Karpas-422 (cell line): Measurements from ENCODE around the gene KAT8. TPM values are rescaled to one million over a fixed set of nuclear protein-coding genes. Genes with fewer than 3 reads are reported as not detected.

Experiments used
- DNase-seq: peaks from one replicate; pipeline ENCODE4 v3.0.0-alpha.2; 2015
- H2AFZ ChIP-seq: fragments of 200-600 bp; sonication (generic); 2 replicates; pipeline ENCODE4 v1.6.1; 2014; ENCODE audit warnings: antibody characterized with exemption, low read length, mixed read lengths
- H3K27ac ChIP-seq: fragments of 200-600 bp; sonication (generic); 2 replicates; pipeline ENCODE4 v1.5.1; 2014; ENCODE audit warnings: mild to moderate bottlenecking, low read length, moderate library complexity
- H3K27me3 ChIP-seq: fragments of 200-600 bp; sonication (generic); 2 replicates; pipeline ENCODE4 v1.6.1; 2014; ENCODE audit warnings: low read length, mixed read lengths
- H3K36me3 ChIP-seq: fragments of 200-600 bp; sonication (generic); 2 replicates; pipeline ENCODE4 v1.6.1; 2014; ENCODE audit warnings: low read length, mixed read lengths; ENCODE audit not compliant: insufficient read depth
- H3K4me1 ChIP-seq: fragments of 200-600 bp; sonication (generic); 2 replicates; pipeline ENCODE4 v1.6.1; 2014; ENCODE audit warnings: mild to moderate bottlenecking, low read length, mixed read lengths
- H3K4me2 ChIP-seq: fragments of 200-600 bp; sonication (generic); 2 replicates; pipeline ENCODE4 v1.6.1; 2014; ENCODE audit warnings: low read length, low read depth, mild to moderate bottlenecking; ENCODE audit not compliant: poor library complexity, severe bottlenecking
- H3K4me3 ChIP-seq: fragments of 200-600 bp; sonication (generic); 2 replicates; pipeline ENCODE4 v1.5.1; 2014; ENCODE audit warnings: mild to moderate bottlenecking, antibody characterized with exemption, low read length, mixed read lengths
- H3K79me2 ChIP-seq: fragments of 200-600 bp; sonication (generic); 2 replicates; pipeline ENCODE4 v1.6.1; 2014; ENCODE audit warnings: mild to moderate bottlenecking, low read length, mixed read lengths
- H3K9ac ChIP-seq: fragments of 200-600 bp; sonication (generic); 2 replicates; pipeline ENCODE4 v1.6.0; 2014; ENCODE audit warnings: low read length
- H3K9me2 ChIP-seq: fragments of 200-600 bp; sonication (generic), shearing (Covaris generic); replicated peaks from 2 replicates; pipeline ENCODE4 v1.6.0; 2014; ENCODE audit warnings: mild to moderate bottlenecking, low read length, moderate library complexity; ENCODE audit not compliant: insufficient read depth
- H3K9me3 ChIP-seq: fragments of 300-700, 200-600 bp; sonication (generic); 2 replicates; pipeline ENCODE4 v1.6.1; 2014; ENCODE audit warnings: low read length, mixed read lengths
- H4K20me1 ChIP-seq: fragments of 200-600 bp; sonication (generic); 2 replicates; pipeline ENCODE4 v1.6.1; 2014; ENCODE audit warnings: mild to moderate bottlenecking, antibody characterized with exemption, low read length, low read depth; ENCODE audit not compliant: insufficient read depth
- total RNA-seq: library from RNA; depleted of rRNA; stranded (reverse); fragments of >200 nt; shearing (Covaris generic); gene quantifications from 2 replicates; pipeline ENCODE4 v1.2.3, GENCODE V29; 2014; ENCODE audit warnings: low replicate concordance

The KAT8 gene
- total RNA-seq, 1 experiment from 2014 or later: 37.2 TPM

DNA sequence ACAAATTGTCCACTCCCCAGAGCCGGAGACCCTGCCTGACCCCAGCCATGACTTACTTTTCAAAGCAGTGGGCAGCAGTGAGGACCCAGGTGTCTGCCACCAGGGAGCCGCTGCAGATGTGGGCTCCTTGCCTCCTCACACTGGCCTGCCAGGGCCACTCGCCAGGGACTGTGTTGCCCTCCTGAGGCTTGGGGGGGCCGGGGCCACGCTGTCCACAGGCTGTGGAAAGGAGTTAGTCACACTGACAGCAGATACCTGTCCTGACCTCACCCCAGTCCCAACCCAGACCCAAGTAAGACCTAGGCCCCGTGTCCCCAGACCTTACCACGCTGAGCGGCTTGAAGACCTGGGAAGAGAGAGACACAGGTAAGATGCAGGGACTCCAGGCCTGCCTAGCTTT is 30.0 kb upstream of the KAT8 start:
- Histone ChIP-seq H3K4me1 (peaks cover 12% of the 10 kb centered on the region), H3K9me2 (no peaks in the 10 kb centered on the region), H3K27me3 (no peaks in the 10 kb centered on the region), H3K79me2 (peaks cover 9% of the 10 kb centered on the region), H3K4me2 (no peak overlapping the region), H3K27ac (no peak overlapping the region), H3K9me3 (no peaks in the 10 kb centered on the region), H3K9ac (no peak overlapping the region), H4K20me1 (peaks cover 2% of the 10 kb centered on the region; the same call in 1 of the 2 replicates), H2AFZ (no peak overlapping the region), H3K36me3 (0 out of 2 replicates have a peak, but pooled peaks cover 3% of the 10 kb centered on the region), H3K4me3 (no peak overlapping the region)
- DNase-seq: peak; percentile 33

DNA sequence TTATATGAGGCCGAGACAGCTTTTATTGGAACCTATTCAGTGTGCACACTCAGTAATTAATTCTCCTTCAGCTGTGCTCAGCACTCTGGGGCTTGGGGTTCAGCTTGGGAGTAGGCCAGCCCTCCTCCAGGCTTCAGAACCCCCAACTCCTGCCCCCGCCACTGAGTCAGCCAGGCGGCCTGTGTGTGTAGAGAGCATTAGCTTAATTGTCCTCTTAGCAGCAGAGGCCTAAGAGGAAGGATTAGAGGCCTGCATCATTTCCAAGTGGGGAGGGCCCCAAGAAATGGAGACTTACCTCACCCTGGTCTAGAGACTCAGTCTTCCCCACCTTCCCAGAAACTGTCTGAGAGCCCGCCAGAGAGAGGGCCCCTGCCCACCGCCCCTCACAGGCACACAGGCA is 29.5 kb upstream of the KAT8 start:
- Histone ChIP-seq H2AFZ (no peak overlapping the region), H3K9me3 (no peaks in the 10 kb centered on the region), H3K4me2 (no peak overlapping the region), H3K27me3 (no peaks in the 10 kb centered on the region), H3K36me3 (0 out of 2 replicates have a peak, but pooled peaks cover 4% of the 10 kb centered on the region), H3K9ac (no peak overlapping the region), H3K79me2 (peaks cover 14% of the 10 kb centered on the region), H3K4me3 (no peak overlapping the region), H3K4me1 (peaks cover 16% of the 10 kb centered on the region), H3K27ac (no peak overlapping the region), H4K20me1 (peaks cover 4% of the 10 kb centered on the region; the same call in 1 of the 2 replicates), H3K9me2 (no peaks in the 10 kb centered on the region)
- no peak for DNase-seq

DNA sequence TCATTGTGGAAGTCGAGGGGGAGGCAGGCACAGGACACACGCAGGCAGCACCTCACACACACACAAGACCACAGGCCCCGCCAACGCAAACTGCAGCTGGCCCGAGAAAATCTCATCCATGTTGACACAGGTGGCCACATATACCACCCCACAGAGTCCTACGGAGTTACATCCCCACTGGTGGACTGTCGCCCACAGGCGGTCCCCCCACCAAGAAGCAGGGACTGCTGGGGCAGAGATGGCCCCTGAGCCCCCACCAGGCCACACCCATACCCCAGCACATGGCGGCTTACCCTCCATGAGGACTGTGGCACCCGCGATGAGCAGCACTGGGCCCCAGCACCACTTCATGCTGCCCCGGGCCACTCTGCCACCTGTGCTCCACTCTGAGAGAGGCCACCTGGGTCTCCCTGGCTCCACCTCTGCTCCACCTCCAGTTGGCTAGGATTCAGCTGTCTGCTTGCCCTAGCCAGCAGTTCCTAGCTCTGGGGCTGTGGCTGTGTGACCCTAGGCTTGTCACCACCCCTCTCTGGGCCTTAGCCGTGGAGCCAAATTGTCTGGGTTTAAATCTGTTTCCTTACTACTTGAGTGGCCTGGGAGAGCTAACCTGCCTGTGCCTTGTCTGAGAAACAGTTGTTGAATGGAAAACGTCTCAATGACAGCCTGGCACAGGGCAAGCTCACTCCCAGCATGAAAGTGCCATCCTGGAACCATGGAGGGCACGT is 28.8 kb upstream of the KAT8 start, which contains the start of gene PRSS53:
PRSS53 (minus strand) TSS at position 485 of the 725 bp plus-strand sequence; CDS start at position 351, 134 bp downstream.
- Histone ChIP-seq H3K79me2 (peaks cover 20% of the 10 kb centered on the region), H3K36me3 (0 out of 2 replicates have a peak, but pooled peaks cover 4% of the 10 kb centered on the region), H3K9me2 (no peaks in the 10 kb centered on the region), H3K9me3 (no peaks in the 10 kb centered on the region), H3K27ac (no peak within 1 kb of the TSS), H3K27me3 (no peaks in the 10 kb centered on the region), H2AFZ (no peak within 1 kb of the TSS), H3K9ac (no peak within 1 kb of the TSS), H3K4me2 (no peak within 1 kb of the TSS), H3K4me1 (peaks cover 22% of the 10 kb centered on the region), H3K4me3 (no peak within 1 kb of the TSS), H4K20me1 (peaks cover 4% of the 10 kb centered on the region; the same call in 1 of the 2 replicates)
- no peak for DNase-seq

DNA sequence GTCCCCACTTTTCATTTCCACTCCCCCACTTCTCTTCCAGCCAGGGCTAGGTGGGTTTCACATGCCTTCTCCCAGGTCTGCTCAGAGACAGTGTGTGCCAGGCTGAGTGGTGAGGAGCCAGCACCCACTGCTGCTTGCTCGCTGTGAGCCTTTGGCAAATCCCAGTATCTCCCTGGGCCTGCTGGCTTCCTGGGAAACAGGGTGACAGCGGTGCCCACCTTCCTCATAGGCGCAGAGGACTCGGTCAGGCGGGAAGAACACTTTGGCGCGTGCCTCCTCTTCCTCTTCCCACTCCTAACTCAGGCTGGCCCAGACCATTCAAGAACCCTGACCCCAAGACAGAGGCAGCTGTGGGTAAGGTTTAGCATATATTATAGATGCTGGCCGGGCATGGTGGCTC is 28.3 kb upstream of the KAT8 start:
- Histone ChIP-seq H3K9me2 (no peaks in the 10 kb centered on the region), H3K79me2 (peaks cover 26% of the 10 kb centered on the region), H3K4me2 (no peak overlapping the region), H3K27ac (no peak overlapping the region), H3K4me3 (no peak overlapping the region), H2AFZ (no peak overlapping the region), H4K20me1 (peaks cover 4% of the 10 kb centered on the region; the same call in 1 of the 2 replicates), H3K36me3 (0 out of 2 replicates have a peak, but pooled peaks cover 4% of the 10 kb centered on the region), H3K9ac (no peak overlapping the region), H3K4me1 (peaks cover 22% of the 10 kb centered on the region), H3K9me3 (no peaks in the 10 kb centered on the region), H3K27me3 (no peaks in the 10 kb centered on the region)
- no peak for DNase-seq

DNA sequence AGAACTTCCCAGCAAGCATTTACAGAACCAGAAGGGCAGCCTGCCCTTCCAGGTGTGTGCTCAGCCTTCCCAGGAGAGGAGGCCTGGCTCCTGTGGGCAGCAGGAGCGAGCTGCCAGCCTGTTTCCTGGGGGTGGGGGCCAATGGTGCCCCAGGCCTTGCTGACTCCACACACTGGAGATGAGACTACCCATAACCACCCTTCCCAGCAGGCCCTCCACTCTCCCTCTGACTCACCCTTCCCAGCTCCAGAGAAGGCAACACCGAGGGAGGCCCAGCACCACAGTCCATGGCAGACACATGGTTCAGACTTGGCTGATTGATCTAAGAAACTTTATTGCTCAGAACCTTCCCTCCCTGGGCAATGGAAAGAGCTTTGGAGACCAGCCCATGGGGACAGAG is 26.9 kb upstream of the KAT8 start:
- peak; percentile 29 for DNase-seq
- H3K9ac ChIP-seq: no peak overlapping the region
- no peaks in the 10 kb centered on the region for H3K27me3 ChIP-seq

DNA sequence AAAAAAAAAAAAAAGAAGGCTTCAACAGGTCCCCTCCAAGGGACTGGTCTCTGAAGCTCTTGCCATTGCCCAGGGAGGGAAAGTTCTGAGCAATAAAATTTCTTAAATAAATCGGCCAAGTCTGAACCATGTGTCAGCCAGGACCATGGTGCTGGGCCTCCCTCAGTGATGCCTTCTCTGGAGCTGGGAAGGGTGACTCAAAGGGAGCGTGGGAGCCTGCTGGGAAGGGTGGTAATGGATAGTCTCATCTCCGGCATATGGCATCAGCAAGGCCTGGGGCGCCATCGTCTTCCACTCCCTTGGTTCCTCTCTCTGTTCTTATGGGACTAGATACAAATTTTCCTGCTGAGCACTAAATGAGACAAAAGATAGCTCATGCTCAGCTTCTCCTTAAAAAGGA is 25.1 kb upstream of the KAT8 start:
- Histone ChIP-seq H3K9ac (no peak overlapping the region), H3K79me2 (peaks cover 31% of the 10 kb centered on the region), H3K4me3 (no peak overlapping the region), H3K4me1 (peaks cover 18% of the 10 kb centered on the region), H3K9me2 (no peaks in the 10 kb centered on the region), H3K4me2 (peak overlapping the region; percentile 89), H4K20me1 (0 out of 2 replicates have a peak, but pooled peaks cover 4% of the 10 kb centered on the region), H2AFZ (no peak overlapping the region), H3K27me3 (no peaks in the 10 kb centered on the region), H3K27ac (no peak overlapping the region), H3K36me3 (0 out of 2 replicates have a peak, but pooled peaks cover 4% of the 10 kb centered on the region), H3K9me3 (no peaks in the 10 kb centered on the region)
- peak; percentile 32 for DNase-seq

More for the DNA sequence above, 26.9 kb upstream of the KAT8 start:
- Histone ChIP-seq H3K9me3 (no peaks in the 10 kb centered on the region), H3K4me2 (no peak overlapping the region), H3K79me2 (peaks cover 31% of the 10 kb centered on the region), H3K9me2 (no peaks in the 10 kb centered on the region), H3K4me3 (no peak overlapping the region), H3K36me3 (0 out of 2 replicates have a peak, but pooled peaks cover 4% of the 10 kb centered on the region), H4K20me1 (peaks cover 4% of the 10 kb centered on the region; the same call in 1 of the 2 replicates), H3K27ac (no peak overlapping the region), H3K4me1 (peaks cover 22% of the 10 kb centered on the region), H2AFZ (no peak overlapping the region)

DNA sequence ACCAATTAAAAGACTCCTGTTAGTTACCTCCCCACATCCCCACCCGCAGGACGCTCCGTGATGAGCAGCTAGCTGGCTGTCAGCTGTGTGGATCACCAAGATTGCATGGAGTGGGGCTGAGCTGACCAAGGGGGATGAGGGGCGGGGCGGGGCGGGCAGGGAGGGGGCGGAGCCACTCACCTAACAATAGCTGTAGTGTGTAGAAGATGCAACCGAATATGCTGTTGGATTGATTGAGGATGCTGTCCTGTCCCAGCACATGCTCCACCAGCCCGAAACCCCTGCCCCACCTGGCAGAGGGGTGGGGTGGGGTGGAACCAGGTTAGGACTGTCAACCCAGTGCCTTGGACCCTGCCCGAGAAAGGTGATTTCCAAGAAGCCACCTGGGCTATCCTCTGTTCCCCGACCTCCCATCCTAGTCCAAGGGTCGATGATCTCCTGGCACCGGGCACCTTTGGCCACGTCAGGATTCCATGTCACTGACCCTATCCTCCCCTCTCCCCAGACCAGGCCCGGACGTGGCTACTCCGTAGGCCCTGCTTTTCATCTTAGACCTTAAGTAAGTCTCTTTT is 24.2 kb upstream of the KAT8 start:
- H3K79me2 ChIP-seq: peaks cover 31% of the 10 kb centered on the region
- H4K20me1 ChIP-seq: 0 out of 2 replicates have a peak, but pooled peaks cover 4% of the 10 kb centered on the region
- H2AFZ ChIP-seq: no peak overlapping the region
- H3K36me3 ChIP-seq: 0 out of 2 replicates have a peak, but pooled peaks cover 4% of the 10 kb centered on the region
- no peaks in the 10 kb centered on the region for H3K9me2 ChIP-seq
- no peaks in the 10 kb centered on the region for H3K27me3 ChIP-seq
- H3K4me1 ChIP-seq: peaks cover 18% of the 10 kb centered on the region
- peak overlapping the region; percentile 92 for H3K9ac ChIP-seq
- peak overlapping the region; percentile 89 for H3K4me2 ChIP-seq
- peak overlapping the region; percentile 97 for H3K4me3 ChIP-seq
- peak; percentile 68 for DNase-seq
- no peaks in the 10 kb centered on the region for H3K9me3 ChIP-seq
- no peak overlapping the region; the same call in 1 of the 2 replicates for H3K27ac ChIP-seq

DNA sequence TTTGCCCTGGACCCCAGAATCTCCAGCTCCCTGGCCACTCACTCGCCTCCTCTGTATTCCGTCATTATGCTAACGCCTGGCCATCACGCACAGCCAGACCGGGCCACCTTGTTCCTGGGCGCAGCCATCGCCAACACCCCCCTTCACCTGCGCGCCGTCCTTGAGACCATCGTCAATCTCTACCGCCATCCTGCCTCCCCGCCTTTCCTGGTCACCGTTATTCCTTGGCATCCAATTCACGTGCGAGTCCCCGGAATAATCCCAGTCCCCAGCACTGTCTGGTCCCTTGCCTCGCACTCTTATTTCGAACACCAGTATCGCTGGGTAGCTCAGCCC is 23.4 kb upstream of the KAT8 start:
- Histone ChIP-seq H3K4me3 (peak overlapping the region; percentile 97), H4K20me1 (0 out of 2 replicates have a peak, but pooled peaks cover 4% of the 10 kb centered on the region), H3K4me1 (peaks cover 18% of the 10 kb centered on the region), H2AFZ (peak overlapping the region; percentile 58; the same call in 1 of the 2 replicates), H3K4me2 (peak overlapping the region; percentile 89), H3K79me2 (peaks cover 31% of the 10 kb centered on the region), H3K27me3 (no peaks in the 10 kb centered on the region), H3K9me3 (no peaks in the 10 kb centered on the region), H3K9ac (peak overlapping the region; percentile 92), H3K36me3 (0 out of 2 replicates have a peak, but pooled peaks cover 4% of the 10 kb centered on the region), H3K27ac (peak overlapping the region; percentile 69), H3K9me2 (no peaks in the 10 kb centered on the region)
- peak; percentile 61 for DNase-seq
